NCI-H128 (cell line): ENCODE measurements around the gene ADCK1.
"Not testable (repeated sequence)": the region's sequence is repeated elsewhere in the genome, so short reads cannot be mapped to it uniquely, and the experiment has no call there.

ENCODE experiments used
- DNase-seq: peaks from one replicate; lab custom pipeline; 2025; ENCODE audit not compliant: unreplicated experiment; lab: John Stamatoyannopoulos, UW

ADCK1 gene

DNA sequence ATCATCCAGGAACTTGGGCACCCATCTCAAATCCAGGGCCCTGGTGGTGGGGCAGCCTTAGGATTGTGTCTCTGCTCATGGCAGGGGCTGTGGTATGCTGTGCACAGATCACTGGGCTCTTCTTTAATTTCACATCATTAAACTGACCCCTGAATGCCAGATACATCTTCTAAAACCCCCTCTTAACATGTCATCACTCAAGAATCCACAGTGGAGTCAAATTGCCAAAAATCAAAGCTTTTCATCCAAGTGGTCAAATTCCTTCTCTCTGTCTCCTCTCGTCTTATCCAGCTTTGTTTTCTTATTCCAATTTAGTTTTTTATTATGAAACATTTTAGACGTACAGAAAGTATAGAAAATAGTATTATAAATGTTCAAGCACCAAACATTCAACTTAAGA is 97.5 kb downstream of the ADCK1 start:
- DNase-seq = no peak

DNA sequence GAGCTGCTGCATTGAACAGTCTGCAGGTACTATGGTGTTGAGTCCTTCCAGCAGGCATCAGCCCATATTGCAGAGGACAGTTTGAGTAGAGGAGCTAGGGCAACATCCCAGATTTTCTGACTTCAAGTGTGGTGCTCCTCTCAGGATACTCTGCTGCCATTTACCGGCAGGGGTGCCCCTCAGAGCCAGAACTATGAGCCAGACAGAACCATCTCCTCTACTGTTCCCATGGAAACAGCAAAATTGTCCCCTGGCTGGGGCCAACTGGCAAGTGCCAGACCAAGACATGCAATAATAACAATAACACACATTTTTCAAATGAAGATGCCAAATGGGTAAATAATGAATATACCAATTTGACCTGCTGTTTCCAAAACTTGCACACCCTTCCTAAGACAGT is 102.9 kb downstream of the ADCK1 start:
- DNase-seq = no peak

DNA sequence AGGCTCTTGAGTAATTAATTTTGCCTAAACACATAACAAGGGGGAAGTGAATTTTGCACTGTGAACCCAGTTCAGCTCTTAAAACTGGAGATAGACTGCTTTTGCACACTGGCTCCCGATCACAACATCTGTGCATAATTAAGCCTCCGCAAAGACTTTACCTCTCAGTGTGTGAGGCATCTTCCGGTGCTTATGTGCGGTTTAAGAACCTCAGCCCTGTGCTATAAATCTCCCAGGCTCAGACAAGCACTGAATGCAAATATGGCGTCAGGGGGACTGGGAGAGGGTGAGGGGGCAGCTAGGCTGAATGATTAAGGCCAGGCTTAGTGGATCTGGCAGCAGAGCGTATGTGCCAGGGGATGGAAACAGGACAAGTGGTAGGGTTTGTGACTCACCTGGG is 103.3 kb downstream of the ADCK1 start:
- no peak for DNase-seq

DNA sequence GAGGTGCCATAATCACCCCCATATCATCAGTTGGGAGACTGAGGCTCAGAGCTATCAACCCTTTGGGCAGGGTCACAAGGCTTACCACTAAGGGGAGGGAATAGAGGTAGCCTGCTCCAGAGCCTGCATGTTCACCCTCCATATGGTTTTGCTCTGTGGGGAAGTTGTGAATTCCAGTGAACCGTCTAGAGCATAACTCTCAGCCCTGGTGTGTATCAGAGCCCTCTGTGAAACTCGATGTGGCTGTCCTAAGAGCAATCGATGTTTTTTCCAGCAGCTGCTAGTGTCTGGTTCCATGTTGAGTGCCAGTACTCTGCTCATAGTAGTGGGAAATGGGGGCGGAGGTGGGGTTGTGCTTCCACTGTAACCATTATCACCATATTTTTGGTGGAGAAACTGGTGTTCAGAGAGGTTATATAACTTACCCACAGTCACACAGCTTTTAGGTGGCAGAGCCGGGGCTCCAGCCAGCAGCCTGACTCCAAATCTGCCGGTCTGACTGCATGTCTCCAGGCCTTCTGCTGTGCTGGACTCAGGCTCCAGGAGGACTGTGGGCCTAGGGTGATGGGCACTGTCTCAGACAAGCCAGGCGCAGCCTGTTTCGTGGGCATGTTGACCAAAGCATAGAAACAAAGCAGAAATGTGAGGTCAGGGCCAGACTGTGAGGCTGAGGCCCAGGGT is 104.2 kb downstream of the ADCK1 start:
- no peak for DNase-seq

DNA sequence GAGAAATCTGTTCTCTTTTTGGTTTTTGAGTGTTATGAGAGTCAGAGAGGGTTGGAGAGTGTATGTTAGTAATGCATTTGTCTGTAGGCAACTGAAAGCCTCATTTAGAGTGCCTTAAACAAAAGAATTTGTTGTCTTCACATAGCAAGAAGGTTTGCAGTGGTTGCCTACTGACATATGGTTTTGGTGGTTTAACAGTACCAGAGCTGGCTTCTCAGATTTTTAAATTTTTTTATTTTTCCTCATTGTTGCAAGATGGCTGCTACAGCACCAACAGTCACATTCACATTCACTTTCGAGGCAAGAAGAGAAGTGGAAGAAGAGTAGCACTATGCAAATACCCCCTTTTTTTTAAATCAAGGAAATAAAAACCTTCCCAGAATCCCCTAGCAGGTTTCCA is 106.5 kb downstream of the ADCK1 start:
- no peak for DNase-seq

DNA sequence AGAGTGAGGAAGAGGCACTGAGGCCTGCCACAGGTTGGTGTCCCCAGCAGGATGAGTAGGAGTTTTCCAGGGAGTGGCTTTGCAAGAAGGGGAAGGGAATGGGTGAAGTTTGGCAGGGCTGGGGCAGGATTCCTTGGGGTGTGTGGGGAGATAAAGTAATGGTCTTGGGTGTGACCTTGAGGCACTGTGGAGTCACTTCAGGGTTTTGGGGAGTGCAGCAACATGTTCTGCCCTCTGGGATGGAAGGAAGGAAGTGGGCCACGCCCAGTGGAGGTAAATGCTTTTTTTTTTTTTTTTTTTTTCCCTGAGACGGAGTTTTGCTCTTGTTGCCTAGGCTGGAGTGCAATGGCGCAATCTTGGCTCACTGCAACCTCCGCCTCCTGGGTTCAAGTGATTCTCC is 108.9 kb downstream of the ADCK1 start:
- DNase-seq = no peak

DNA sequence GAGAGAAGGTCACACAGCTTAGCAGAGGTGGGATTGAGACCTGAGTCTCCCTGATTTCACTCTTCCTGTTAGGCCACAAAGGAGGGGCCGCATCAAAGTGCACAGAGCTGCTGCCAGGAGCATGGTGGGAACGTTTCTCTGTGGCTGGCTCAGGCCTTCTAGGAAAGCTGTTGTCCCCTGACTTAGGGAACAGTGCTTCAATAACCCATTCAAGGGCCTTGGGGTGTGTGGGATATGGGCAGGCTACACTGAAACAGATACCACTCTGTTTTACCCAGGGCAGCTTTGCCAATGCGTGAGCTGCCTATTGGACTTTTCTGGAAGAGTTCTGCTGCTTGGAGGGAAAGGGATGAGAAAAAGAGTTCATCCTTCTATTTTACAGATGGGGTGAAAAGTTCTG is 110.0 kb downstream of the ADCK1 start:
- no peak for DNase-seq

DNA sequence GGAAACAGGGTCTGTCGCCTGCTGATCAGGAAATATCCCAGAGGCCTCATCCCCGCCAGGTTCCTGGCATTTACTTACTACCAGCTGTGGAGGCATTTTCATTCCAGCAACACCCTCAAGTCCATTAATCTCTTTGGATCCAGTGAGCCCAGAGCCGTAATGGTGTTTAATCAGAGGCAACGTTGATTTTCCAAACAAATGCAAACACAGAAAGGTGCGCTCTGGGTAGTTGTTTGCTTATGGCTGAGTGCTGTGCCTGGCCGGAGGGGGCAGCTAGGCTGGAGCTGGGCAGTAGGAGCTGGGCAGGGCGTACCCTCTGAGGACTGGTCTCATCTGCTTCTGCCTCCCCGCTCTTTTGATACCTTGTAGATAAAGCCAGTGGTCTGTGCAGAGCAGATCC is 110.6 kb downstream of the ADCK1 start:
- DNase-seq = no peak

DNA sequence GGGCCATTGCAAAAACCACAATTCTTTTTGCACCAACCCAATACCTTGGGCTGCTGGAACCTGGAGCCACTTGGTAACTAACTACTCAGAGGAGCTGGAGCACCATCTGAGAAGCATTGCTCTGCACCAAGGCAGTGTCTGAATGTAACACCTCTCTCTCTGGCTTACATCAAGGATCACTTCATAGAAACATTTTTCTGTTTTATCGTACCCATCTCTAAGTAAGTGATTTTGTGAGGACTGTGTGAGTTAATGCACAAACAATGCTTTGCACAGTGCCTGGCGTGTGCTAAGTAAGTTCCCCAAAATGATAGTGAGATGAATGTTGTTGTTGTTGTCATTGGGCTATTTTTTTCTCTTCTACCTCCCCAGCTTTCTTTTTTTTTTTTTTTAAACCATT is 111.4 kb downstream of the ADCK1 start:
- no peak for DNase-seq

DNA sequence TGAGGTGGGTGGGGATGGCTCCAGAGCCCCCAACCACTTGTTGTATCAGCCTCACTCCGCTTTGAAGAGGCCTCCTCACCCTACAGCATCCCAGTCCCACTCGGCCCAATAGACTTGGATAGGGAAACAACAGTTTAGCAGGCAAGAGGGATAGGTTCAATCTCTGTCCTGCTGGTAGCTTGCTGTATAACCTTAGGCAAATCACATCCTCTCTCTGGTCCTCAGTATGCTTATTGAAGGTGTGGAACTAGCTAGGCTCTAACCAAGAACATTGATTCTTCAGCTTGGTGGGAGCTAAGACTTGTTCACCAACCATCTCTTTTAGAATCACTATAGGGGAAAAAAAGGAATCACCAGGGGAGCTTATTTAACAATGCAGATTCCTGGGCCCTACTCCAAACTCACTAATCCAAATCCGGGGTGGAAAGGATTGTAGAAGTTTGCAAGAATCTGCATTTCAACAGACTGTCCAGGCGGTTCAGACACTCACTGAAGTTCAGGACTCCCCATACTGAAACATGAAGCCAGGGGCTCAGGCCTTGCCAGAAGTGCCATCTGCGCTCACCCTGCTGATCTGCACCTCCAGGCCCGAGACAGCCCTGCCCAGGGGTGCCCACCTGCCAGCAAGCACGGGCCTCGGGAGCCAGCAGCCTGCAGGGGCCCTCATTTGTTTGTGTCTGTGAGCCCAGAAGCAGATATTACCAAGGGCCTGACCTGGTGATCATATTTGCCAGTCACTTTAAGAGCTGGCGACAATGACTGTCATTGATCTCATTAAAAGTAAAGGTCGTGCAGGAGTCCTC is 113.0 kb downstream of the ADCK1 start:
- DNase-seq = no peak

DNA sequence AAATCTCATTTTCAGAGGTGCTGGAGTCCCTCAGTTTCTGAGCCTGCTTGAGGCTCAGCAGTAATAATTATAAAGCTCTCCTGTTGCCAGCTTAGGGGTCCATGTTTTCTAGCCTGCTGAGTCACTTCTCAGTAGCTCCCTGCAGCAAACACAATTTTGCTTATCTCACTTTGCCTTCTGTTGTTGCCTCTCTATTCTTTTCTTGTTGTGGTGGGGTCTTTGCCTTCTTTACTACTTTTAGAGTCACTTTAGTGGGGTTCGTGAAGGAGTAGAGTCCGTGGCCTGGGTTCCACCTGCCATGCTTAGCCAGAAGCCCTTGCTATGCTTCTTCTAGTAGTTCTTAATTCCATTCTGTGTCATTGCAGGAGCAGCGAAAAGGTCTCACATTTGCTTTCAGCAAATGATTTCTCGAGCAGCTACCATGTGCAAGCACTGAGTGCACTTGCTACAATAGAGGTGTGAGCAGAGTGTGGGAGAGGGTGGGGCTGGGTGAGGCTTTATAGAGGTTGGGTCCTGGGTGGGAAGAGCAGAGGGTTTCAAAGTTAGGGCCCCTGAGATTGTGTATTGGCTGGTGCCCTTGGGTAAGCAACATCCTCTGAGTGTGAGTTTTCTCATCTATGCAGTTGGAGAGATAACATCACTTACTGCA is 114.3 kb downstream of the ADCK1 start:
- DNase-seq = no peak

DNA sequence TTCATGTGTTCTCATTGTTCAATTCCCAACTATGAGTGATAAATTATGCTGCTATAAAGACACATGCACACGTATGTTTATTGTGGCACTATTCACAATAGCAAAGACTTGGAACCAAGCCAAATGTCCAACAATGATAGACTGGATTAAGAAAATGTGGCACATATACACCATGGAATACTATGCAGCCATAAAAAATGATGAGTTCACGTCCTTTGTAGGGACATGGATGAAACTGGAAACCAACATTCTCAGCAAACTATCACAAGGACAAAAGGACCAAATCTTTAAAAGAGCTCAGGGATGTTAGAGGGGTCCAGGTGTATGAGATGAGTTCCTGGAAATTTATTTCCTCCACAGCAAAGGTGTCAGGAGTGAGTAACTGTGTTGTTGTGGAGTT is 115.5 kb downstream of the ADCK1 start:
- not testable (repeated sequence) for DNase-seq

DNA sequence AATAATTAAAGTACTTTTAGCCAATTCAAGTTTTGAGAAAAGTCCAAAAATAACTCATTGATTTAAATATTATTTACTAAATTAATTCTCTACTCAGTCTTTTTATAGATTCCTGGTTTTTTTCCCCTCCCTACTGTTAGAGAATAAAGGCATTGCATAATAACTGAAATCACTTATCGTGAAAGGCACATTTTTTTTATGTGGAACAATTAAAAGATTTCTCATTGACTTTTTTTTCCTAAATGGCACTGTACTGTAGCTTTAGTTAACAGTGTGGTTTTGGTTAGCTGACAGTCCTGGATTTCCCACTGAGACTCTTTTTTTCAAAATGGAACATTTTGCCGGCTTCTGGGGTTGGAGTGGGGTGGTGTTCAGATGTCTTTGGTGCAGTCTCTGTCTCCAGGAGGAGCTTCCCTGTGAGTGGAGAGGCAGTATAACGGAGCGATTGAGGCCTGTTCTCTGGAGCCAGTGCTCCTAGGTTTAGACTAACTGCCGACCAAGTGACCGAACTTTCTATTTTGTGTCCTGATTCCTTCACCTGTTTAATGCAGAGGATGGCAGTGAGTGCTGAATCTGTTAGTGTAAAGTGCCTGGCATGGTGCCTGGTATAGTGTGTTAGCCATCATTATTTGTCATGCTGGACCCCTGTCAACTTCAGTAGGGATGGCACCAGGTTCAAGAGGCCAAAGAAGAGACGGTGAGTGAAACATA is 117.7 kb downstream of the ADCK1 start:
- DNase-seq = no peak

DNA sequence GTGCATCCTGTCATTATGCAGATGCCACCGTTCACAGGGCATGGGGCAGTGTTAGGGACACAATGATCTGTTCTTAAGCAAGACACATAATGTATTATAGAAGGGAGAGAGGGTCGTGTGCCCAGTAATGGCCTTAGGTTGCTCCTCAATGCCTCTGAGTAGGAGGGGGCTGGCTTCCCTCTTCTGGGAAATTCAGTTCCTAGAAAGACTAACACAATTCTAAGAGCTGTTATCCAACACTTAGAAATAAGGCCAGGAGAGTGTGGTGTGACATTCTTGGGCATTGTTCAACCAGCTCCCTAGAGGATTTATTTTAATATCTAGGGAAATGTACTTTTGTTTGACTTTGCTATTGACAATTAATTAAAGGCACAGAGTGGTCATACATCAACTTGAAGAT is 118.5 kb downstream of the ADCK1 start:
- no peak for DNase-seq

DNA sequence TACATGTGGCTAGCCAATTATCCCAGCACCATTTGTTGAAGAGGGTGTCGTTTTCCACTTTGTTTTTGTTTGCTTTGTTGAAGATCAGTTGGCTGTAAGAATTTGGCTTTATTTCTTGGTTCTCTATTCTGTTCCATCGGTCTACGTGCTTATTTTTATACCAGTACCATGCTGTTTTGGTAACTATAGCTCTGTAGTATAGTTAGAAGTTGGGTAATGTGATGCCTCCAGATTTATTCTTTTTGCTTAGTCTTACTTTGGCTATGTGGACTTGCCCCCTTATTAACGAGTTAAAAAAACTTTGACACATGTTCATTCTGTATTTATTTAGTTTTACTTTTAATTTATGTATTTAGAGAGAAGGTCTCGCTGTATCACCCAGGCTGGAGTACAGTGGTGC is 120.4 kb downstream of the ADCK1 start:
- DNase-seq = no peak

DNA sequence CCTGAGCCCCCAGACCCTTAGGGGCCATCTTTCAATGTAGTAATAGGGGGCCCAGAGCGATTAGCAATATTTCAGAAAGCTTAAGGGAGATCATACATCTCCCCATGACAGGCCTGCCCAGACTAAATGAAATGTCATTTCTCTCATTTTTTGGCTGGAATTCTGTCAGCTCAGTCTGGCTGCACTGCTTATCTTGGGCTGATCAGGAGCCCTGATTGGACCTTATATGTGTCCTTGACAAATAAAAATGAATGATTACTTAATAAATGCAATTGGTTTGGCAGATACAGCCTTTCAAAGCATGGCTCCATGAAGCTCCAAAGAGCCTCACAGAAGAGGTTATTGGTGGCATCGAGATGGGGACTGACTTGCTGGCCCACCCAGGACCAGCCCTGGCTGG is 121.9 kb downstream of the ADCK1 start:
- DNase-seq = no peak

DNA sequence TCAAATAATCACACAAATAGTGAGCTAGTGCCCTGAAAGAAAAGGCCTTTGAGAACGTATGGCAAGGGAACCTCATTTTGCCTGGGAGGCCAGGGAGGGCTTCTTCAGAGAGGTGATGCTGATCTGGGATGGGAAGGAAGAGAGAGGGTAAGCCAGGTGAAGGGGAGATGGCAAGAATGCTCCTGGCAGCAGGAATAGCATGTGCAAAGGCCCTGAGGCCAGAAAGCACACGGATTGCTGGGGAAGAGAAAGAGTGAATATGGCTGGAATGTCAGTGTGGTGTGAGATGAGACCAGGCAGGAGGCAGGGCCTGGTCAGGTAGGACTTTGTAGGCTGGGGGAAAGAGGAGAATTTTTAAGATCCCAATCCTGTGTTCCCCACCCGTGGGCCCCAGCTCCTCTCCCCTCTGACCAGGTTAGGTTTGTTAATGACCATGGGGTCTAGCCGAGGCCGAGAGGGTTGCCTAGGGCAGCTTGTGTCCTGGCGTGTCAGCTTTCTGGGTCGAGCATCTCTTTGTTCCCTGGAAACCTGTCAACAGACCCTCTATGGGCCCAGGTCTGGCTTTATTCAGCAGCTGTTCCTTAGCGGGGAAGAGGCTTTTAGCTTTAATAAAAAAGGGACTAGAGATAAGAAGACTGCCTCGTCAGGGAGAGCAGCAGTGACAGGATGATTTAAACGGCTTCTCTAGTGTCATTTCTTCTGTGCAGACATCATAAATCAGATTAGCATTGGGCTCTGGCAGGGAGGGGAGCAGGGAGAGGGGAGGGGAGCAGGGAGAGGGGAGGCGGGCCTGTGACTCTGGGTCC is 123.4 kb downstream of the ADCK1 start:
- DNase-seq = peak; percentile 2

DNA sequence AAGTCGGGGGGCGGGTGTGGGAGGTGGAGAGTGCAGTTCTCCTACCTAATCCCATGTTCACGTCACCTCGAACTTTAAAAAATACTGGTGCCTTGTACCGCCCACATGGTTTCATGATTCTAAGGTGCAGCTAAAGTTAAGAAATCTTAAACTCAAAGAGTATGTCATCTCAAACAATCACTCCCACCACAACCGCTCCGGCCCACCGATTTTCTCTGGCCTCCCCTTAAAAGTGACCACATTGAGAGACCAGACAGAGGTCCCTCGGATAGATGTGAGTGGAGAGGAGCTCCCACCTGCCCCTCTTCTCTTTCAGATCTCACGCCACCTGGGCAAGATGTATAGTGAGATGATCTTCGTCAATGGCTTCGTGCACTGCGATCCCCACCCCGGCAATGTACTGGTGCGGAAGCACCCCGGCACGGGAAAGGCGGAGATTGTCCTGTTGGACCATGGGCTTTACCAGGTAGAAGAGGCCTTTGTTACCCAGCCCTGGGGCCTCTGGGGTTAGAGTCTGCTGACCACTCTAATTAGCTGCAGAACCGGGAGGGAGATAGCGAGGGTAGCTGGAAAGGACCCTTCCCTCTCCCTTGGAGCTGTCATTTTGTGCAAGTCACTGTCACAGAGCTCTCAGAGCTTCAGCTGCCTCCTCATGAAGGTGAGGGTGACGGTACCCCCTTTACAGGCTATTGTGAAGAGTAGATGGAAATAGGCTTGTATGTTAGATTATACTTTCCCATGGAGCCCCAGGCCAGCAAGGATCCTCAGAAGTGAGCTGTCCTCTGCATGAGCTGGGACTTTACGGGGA is 124.4 kb downstream of the ADCK1 start:
- no peak for DNase-seq

DNA sequence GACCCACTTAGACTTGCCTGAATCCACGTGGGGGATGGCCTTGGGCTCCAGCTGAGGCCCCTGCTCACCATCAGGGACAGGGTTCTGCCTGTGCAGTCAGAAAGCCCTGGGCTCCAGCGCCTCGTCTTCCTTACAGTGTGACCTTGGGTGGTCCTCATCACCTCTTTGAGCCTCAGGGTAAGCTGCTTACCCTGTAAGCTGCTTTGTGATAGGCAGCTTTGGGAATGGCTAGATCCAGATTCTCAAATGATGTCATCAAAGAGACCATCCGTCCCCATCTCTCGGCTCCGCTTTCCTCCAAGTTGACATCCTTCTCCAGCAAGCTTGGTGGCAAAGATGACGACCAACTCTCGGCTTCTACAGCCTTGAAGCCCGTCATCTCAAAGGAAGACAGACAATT is 127.0 kb downstream of the ADCK1 start:
- DNase-seq = no peak

DNA sequence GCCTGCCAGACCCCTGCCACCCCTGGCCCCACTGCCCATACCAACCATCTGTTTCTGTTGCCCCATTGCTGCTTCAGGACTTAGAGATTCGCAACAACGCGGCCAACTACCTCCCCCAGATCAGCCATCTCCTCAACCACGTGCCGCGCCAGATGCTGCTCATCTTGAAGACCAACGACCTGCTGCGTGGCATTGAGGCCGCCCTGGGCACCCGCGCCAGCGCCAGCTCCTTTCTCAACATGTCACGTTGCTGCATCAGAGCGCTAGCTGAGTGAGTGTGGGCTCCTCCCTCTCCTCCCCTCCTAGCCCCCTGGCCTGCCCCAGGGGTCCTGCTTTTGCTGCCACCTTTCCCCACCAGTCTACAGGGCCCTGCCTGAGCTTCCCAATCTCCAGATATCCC is 131.5 kb downstream of the ADCK1 start:
- no peak for DNase-seq
